SK-N-SH treated with all-trans-retinoic acid at 6 μM for 48 hours (cell line): ENCODE results near the gene PSAT1.

Source experiments
- ARNTL ChIP-seq: fragments of 450-650 bp; formaldehyde crosslinking; IDR thresholded peaks from 2 replicates; pipeline ENCODE4 v1.5.0; 2020; ENCODE audit warnings: low read depth, mild to moderate bottlenecking, moderate library complexity, borderline replicate concordance
- BACH2 ChIP-seq: fragments of 250-450 bp; sonication (Bioruptor Pico); IDR thresholded peaks from 2 replicates; pipeline ENCODE4 v1.9.0; 2021; ENCODE audit warnings: mild to moderate bottlenecking, borderline replicate concordance
- CSDC2 ChIP-seq: fragments of 250-450 bp; sonication (Bioruptor Pico); IDR thresholded peaks from 2 replicates; pipeline ENCODE4 v1.5.0; 2020; ENCODE audit warnings: mild to moderate bottlenecking, moderate library complexity
- GLIS3 ChIP-seq: fragments of 250-450 bp; sonication (Bioruptor Pico); IDR thresholded peaks from 2 replicates; pipeline ENCODE4 v1.5.0; 2020; ENCODE audit warnings: mild to moderate bottlenecking, moderate library complexity
- ZC3H10 ChIP-seq: fragments of 250-450 bp; sonication (Bioruptor Pico); IDR thresholded peaks from 2 replicates; pipeline ENCODE4 v1.5.1; 2021; ENCODE audit warnings: mild to moderate bottlenecking, moderate library complexity
- ZFP3 ChIP-seq: fragments of 250-450 bp; sonication (Bioruptor Pico); IDR thresholded peaks from 2 replicates; pipeline ENCODE4 v1.5.0; 2020; ENCODE audit warnings: mild to moderate bottlenecking, moderate library complexity

- TF ChIP-seq ZFP3 (CRISPR knock-in tag): no peak
- no peak for TF ChIP-seq ARNTL (CRISPR knock-in tag)
- TF ChIP-seq BACH2 (CRISPR knock-in tag): no peak
- TF ChIP-seq CSDC2 (CRISPR knock-in tag): no peak
- no peak for TF ChIP-seq ZC3H10 (CRISPR knock-in tag)
- TF ChIP-seq GLIS3 (CRISPR knock-in tag): no peak
Measured at GRCh38 chr9:78280982-78281668, 15.8 kb upstream of the PSAT1 start.
